Brain microvascular endothelial cell (primary cell): Measurements from ENCODE around the gene RANBP3.
"Not testable (repeated sequence)": the region's sequence is repeated elsewhere in the genome, so short reads cannot be mapped to it uniquely, and the experiment has no call there.

Source experiments
- DNase-seq: peaks from one replicate; pipeline ENCODE4 v3.0.0-alpha.2; 2020
- H3K27ac ChIP-seq: fragments of 250-450 bp; sonication (Bioruptor Pico); 2 replicates; pipeline ENCODE4 v1.5.1; 2020; ENCODE audit warnings: mild to moderate bottlenecking, moderate library complexity
- H3K27me3 ChIP-seq: fragments of 250-450 bp; sonication (Bioruptor Pico); replicated peaks from 2 replicates; pipeline ENCODE4 v1.5.1; 2020; ENCODE audit warnings: mild to moderate bottlenecking
- H3K36me3 ChIP-seq: fragments of 250-450 bp; sonication (Bioruptor Pico); replicated peaks from 2 replicates; pipeline ENCODE4 v1.5.1; 2020; ENCODE audit warnings: mild to moderate bottlenecking
- H3K4me3 ChIP-seq: 2 replicates; pipeline ENCODE4 v1.5.1; 2011; ENCODE audit warnings: low read depth, mild to moderate bottlenecking, control low read depth, low read length, moderate library complexity
- in situ Hi-C: cut with HindIII; loops from 2 replicates; pipeline ENCODE4 v1.10.0; 2017; ENCODE audit warnings: low sequenced_read_pairs, low pct_ligation_motif_present
- TF ChIP-seq, protein P1 (sequence below): IDR thresholded peaks from 2 replicates; pipeline ENCODE4 v1.5.1; 2011; ENCODE audit warnings: low read depth, mild to moderate bottlenecking, moderate library complexity, low read length, control low read depth, inconsistent platforms; ENCODE audit errors: missing control alignments

Gene RANBP3

DNA sequence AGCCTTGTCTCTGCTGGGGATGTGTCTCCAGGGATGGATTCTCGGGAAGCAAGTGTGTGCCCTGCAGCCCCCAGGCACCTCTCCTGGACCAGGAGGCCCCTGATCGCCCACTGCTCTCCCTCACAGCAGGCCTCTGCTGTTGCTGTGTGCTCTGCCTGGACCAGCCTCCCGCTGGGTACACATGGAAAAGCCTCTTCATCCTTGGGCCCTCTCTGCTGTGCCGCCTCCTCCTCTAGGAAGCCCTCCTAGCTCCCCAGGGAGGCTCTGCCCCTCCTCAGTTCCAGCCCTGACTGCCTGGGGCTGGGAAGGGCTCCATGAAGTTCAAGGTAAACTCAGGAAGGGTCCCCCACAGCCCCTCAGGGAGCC is 86.4 kb downstream of the RANBP3 start:
- H3K27ac ChIP-seq, result no peak overlapping the region
- TF ChIP-seq, protein P1, sequence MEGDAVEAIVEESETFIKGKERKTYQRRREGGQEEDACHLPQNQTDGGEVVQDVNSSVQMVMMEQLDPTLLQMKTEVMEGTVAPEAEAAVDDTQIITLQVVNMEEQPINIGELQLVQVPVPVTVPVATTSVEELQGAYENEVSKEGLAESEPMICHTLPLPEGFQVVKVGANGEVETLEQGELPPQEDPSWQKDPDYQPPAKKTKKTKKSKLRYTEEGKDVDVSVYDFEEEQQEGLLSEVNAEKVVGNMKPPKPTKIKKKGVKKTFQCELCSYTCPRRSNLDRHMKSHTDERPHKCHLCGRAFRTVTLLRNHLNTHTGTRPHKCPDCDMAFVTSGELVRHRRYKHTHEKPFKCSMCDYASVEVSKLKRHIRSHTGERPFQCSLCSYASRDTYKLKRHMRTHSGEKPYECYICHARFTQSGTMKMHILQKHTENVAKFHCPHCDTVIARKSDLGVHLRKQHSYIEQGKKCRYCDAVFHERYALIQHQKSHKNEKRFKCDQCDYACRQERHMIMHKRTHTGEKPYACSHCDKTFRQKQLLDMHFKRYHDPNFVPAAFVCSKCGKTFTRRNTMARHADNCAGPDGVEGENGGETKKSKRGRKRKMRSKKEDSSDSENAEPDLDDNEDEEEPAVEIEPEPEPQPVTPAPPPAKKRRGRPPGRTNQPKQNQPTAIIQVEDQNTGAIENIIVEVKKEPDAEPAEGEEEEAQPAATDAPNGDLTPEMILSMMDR, result no peak
- in situ Hi-C loops, result no loop called here
- no peak for DNase-seq
- H3K27me3 ChIP-seq, result no peaks in the 10 kb centered on the region
- peaks cover 16% of the 10 kb centered on the region for H3K36me3 ChIP-seq
- no peak overlapping the region for H3K4me3 ChIP-seq

DNA sequence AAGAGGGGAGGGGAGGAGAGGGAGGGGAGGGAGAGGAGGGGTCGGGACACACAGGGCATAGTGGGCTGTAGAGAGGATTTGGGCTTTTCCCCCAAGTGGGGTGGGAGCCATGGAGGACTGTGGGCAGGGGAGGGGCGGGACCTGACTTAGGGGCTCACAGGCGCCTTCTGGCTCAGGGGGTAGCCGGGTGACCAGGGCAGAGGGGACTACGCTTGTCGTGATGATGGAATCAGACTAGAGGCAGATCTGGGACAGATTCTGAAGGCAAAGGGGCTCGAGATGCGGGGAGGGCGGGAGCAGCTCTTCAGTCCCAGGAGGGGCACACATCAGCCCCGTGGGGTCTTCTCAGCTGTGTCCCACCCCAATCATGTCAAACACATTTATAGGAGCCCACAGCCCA is 87.8 kb downstream of the RANBP3 start:
- H3K27ac ChIP-seq, result no peak overlapping the region
- H3K27me3 ChIP-seq, result no peaks in the 10 kb centered on the region
- in situ Hi-C loops, result no loop called here
- no peak overlapping the region for H3K4me3 ChIP-seq
- H3K36me3 ChIP-seq, result peaks cover 5% of the 10 kb centered on the region
- TF ChIP-seq, protein P1, result no peak
- DNase-seq, result no peak

DNA sequence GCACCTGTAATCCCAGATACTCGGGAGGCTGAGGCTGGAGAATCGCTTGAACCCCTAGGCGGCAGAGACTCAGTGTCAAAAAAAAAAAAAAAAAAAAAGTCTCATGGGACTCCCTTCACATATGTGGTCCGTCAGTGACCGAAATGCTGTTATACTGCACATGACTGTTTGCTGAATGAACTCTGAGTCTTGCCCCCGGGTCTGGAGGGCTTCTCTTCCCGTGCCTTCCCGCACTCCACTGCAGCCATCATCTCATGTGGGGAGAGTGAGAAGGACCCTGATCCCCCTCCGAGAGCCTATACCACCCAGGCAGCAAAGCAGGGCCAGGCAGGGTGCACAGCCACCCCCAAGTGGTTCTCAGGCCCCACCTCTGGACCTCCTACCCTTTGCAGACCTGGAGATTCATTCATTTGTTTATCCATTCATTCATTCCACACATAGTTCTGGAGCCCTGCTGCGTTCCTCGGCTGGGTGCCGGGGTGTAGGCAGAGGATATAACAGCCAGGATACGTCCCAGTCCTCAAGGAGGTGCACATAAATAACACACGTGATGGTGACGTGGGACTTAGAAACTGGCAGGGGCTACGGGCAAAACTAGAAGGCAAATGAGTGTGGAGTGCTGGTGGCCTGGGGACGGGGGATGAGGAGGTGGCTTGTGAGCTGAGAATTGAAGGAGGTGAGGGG is 88.5 kb downstream of the RANBP3 start:
- TF ChIP-seq, protein P1, result no peak
- no peak for DNase-seq
- Histone ChIP-seq H3K27me3 (no peaks in the 10 kb centered on the region), H3K27ac (no peak overlapping the region), H3K36me3 (no peaks in the 10 kb centered on the region), H3K4me3 (no peak overlapping the region)
- in situ Hi-C loops, result no loop called here

DNA sequence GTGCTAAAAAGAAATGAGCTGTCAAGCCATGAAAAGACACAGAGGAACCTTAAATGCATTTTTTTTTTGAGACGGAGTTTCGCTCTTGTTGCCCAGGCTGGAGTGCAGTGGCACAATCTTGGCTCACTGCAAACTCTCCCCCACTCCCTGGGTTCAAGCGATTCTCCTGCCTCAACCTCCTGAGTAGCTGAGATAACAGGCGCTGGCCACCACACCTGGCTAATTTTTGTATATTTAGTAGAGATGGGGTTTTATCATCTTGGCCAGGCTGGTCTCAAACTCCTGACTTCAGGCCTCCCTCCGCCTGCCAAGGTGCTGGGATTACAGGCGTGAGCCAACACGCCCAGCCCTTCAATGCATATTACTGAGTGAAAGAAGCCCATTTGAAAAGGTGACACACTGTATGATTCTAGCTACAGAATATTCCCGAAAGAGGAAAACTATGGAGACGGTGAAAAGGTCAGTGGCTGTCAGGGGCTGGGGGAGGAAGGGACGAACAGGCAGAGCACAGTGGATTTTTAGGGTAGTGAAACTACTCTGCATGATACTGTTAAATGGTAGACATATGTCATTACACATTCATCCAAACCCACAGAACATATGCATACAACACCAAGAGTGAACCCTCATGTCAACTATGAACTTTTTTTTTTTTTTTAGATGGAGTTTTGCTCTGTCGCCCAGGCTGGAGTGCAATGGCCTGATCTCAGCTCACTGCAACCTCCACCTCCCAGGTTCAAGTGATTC is 93.7 kb downstream of the RANBP3 start:
- in situ Hi-C loops, H3K27me3 ChIP-seq, DNase-seq, H3K36me3 ChIP-seq, H3K27ac ChIP-seq, H3K4me3 ChIP-seq: not testable (repeated sequence)

DNA sequence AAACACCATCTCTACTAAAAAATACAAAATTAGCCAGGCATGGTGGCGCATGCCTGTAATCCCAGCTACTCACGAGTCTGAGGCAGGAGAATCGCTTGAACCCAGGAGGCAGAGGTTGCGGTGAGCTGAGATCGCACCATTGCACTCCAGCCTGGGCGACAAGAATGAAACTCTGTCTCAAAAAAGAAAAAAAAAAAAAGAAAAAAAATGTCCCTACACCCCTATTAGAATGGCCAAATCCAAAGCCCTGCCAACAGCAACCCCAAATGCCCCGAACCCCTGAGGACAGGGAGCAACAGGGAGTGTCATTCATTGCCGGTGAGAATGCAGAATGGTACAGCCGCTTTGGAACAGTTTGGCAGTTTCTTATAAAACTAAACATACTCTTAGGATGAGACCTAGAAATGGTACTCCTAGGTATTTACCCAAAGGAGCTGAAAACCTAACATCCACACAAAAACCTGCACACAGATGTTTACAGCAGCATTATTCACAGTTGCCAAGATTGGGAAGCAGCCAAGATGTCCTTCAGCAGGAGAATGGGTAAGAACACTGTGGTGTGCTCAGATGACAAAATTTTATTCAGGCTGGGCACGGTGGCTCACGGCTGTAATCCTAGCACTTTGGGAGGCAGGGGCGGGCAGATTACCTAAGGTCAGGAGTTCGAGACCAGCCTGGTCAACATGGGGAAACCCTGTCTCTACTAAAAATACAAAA is 94.6 kb downstream of the RANBP3 start:
- in situ Hi-C loops, DNase-seq, H3K27ac ChIP-seq, H3K4me3 ChIP-seq, H3K36me3 ChIP-seq, H3K27me3 ChIP-seq: not testable (repeated sequence)

DNA sequence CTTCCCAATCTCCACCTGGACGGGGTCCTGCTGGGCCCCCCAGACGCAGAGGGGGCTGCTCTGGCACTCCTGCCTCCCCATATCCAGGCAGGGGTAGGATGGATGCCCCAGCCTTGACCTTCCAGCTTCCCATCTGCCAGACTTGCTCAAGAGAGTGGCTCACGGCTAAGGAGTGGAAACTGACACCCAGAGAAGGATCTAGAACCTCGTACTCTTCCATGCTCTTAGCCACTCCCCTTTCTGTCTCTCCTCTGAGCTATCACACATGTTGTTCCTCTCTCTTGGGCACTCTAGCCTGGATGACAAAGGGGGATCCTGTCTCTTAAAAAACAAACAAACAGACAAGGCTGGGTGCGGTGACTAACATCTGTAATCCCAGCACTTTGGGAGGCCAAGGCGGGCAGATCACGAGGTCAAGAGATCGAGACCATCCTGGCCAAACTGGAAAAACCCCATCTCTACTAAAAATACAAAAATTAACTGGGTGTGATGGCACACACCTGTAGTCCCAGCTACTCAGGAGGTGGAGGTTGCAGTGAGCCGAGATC is 95.4 kb downstream of the RANBP3 start:
- in situ Hi-C loops, result no loop called here
- no peak for DNase-seq
- TF ChIP-seq, protein P1, result no peak
- H3K36me3 ChIP-seq, result no peaks in the 10 kb centered on the region
- no peaks in the 10 kb centered on the region for H3K27me3 ChIP-seq
- H3K4me3 ChIP-seq, result no peak overlapping the region
- H3K27ac ChIP-seq, result no peak overlapping the region
